Gastroesophageal sphincter (tissue), 4 donors: ENCODE data around the gene LRP1B. TPM values are rescaled to one million over a fixed set of nuclear protein-coding genes. Genes with fewer than 3 reads are reported as not detected.
"Not testable (repeated sequence)": the region's sequence is repeated elsewhere in the genome, so short reads cannot be mapped to it uniquely, and the experiment has no call there.

Experiments
- ATAC-seq: fragments of 150-250 bp; one replicate; pipeline ENCODE4 v1.9.1; 2016; ENCODE audit warnings: mild to moderate bottlenecking, moderate library complexity
- H3K27ac ChIP-seq, 4 donors: fragments of 200-600 bp; sonication (generic) in 3 of 4; 1 replicate in 3 of 4; 2 replicates in 1 of 4; pipeline ENCODE4 v1.5.1; 2016 to 2019
- H3K27me3 ChIP-seq: fragments of 200-600 bp; sonication (generic); one replicate; pipeline ENCODE4 v1.5.1; 2019
- H3K36me3 ChIP-seq, 2 donors: fragments of 200-600 bp; sonication (generic); one replicate each; pipeline ENCODE4 v1.5.1; 2019; ENCODE audit warnings: control low read depth in 1 of 2
- H3K4me1 ChIP-seq, 3 donors: fragments of 200-600 bp; sonication (generic); 1 replicate in 2 of 3; 2 replicates in 1 of 3; pipeline ENCODE4 v1.5.1; 2016 to 2019; ENCODE audit warnings: control low read depth in 2 of 3
- H3K4me3 ChIP-seq, 2 donors: fragments of 200-600 bp; sonication (generic); one replicate each; pipeline ENCODE4 v1.5.1; 2019; ENCODE audit warnings: mild to moderate bottlenecking in 1 of 2, moderate library complexity in 1 of 2
- H3K9me3 ChIP-seq, 3 donors: fragments of 200-600 bp; sonication (generic); one replicate each; pipeline ENCODE4 v1.5.1; 2017 to 2019; ENCODE audit warnings: control low read depth in 2 of 3
- CTCF ChIP-seq, 4 experiments: fragments of 200-600 bp in 2 of 4; fragments of 450-650 bp in 2 of 4; sonication (generic) in 1 of 4; IDR thresholded peaks; one replicate each; pipeline ENCODE4 v1.5.1; 2017 to 2019; ENCODE audit warnings: antibody characterized with exemption in 4 of 4, mild to moderate bottlenecking in 2 of 4, moderate library complexity in 2 of 4
- EP300 ChIP-seq: sonication (generic); formaldehyde crosslinking; IDR thresholded peaks from one replicate; pipeline ENCODE4 v1.6.1; 2017; ENCODE audit warnings: antibody characterized with exemption, mild to moderate bottlenecking
- POLR2A ChIP-seq, 2 donors: fragments of 450-650 bp; IDR thresholded peaks; one replicate each; pipeline ENCODE4 v1.6.1; 2017; ENCODE audit warnings: antibody characterized with exemption in 2 of 2, mild to moderate bottlenecking in 2 of 2, moderate library complexity in 1 of 2
- POLR2AphosphoS5 ChIP-seq: sonication (generic); formaldehyde crosslinking; IDR thresholded peaks from one replicate; pipeline ENCODE4 v1.6.1; 2017; ENCODE audit warnings: antibody characterized with exemption
- WGBS, 2 donors: methylation state at CpG; one replicate each; pipeline ENCODE4 v1.1.5; 2018; ENCODE audit warnings: low coverage in 1 of 2; 5-methylcytosine and 5-hydroxymethylcytosine counted together
- total RNA-seq, 4 donors: library from RNA; depleted of rRNA; stranded (reverse); fragments of >200 nt; gene quantifications; one replicate each; pipeline ENCODE4 v1.1.0, GENCODE V29; 2016

LRP1B gene
- total RNA-seq, 4 donors from 2014 or later = 0.27 to 20.7 (median 3.2) TPM

GRCh38 chr2:140424471-140424870 lies 1706.3 kb downstream of the LRP1B start:
- Histone ChIP-seq H3K27ac (no peak overlapping the region), H3K4me3 (no peak overlapping the region), H3K9me3 (no peaks in the 10 kb centered on the region), H3K36me3 (no peaks in the 10 kb centered on the region), H3K27me3 (no peaks in the 10 kb centered on the region), H3K4me1 (no peaks in the 10 kb centered on the region)
- no peak for ATAC-seq
- no peak for TF ChIP-seq POLR2AphosphoS5
- no peak for TF ChIP-seq CTCF (IDR thresholded peaks at IDR 0.05)
- TF ChIP-seq POLR2A (IDR thresholded peaks at IDR 0.05) = no peak
- TF ChIP-seq EP300 = no peak
- WGBS, 2 donors = 48 to 73% methylated on average over 2 of the region's 2 CpGs

GRCh38 chr2:140422759-140423158 lies 1708.1 kb downstream of the LRP1B start:
- TF ChIP-seq POLR2AphosphoS5 = no peak
- no peak for TF ChIP-seq EP300
- no peak for TF ChIP-seq CTCF (IDR thresholded peaks at IDR 0.05)
- TF ChIP-seq POLR2A (IDR thresholded peaks at IDR 0.05) = no peak
- no peaks in the 10 kb centered on the region for H3K27me3 ChIP-seq
- no peak overlapping the region for H3K27ac ChIP-seq
- no peak overlapping the region for H3K4me3 ChIP-seq
- no peaks in the 10 kb centered on the region for H3K9me3 ChIP-seq
- no peak for ATAC-seq
- no peaks in the 10 kb centered on the region for H3K4me1 ChIP-seq
- 79 to 86% methylated on average over 4 to 7 of the region's 7 CpGs for WGBS, 2 donors
- H3K36me3 ChIP-seq = no peaks in the 10 kb centered on the region

GRCh38 chr2:140417504-140417903 lies 1713.3 kb downstream of the LRP1B start:
- WGBS, 2 donors = 78 to 83% methylated on average over 3 of the region's 3 CpGs
- Histone ChIP-seq H3K9me3 (no peaks in the 10 kb centered on the region), H3K4me3 (no peak overlapping the region), H3K27ac (no peak overlapping the region), H3K27me3 (no peaks in the 10 kb centered on the region), H3K36me3 (no peaks in the 10 kb centered on the region), H3K4me1 (no peaks in the 10 kb centered on the region)
- no peak for TF ChIP-seq CTCF (IDR thresholded peaks at IDR 0.05)
- no peak for TF ChIP-seq POLR2AphosphoS5
- TF ChIP-seq EP300 = no peak
- TF ChIP-seq POLR2A (IDR thresholded peaks at IDR 0.05) = no peak
- ATAC-seq = no peak

- Histone ChIP-seq H3K27me3 (no peaks in the 10 kb centered on the region), H3K4me1 (no peaks in the 10 kb centered on the region), H3K27ac (no peak overlapping the region), H3K36me3 (no peaks in the 10 kb centered on the region), H3K4me3 (no peak overlapping the region), H3K9me3 (no peaks in the 10 kb centered on the region)
- no peak for TF ChIP-seq POLR2AphosphoS5
- no peak for TF ChIP-seq CTCF (IDR thresholded peaks at IDR 0.05)
- no peak for TF ChIP-seq POLR2A (IDR thresholded peaks at IDR 0.05)
- no peak for TF ChIP-seq EP300
- 83% methylated on average over 1 of the region's 1 CpG for WGBS, 2 donors
- ATAC-seq = no peak
These were observed 1714.2 kb downstream of the LRP1B start for GRCh38 chr2:140416577-140416976.

- H3K4me1 ChIP-seq, H3K27ac ChIP-seq, H3K27me3 ChIP-seq, H3K9me3 ChIP-seq, H3K36me3 ChIP-seq, H3K4me3 ChIP-seq, ATAC-seq: not testable (repeated sequence)
- WGBS, 2 donors = 80 to 88% methylated on average over 4 of the region's 4 CpGs
These were observed 1715.8 kb downstream of the LRP1B start for GRCh38 chr2:140415035-140415434.

- Histone ChIP-seq H3K9me3 (no peaks in the 10 kb centered on the region), H3K4me3 (no peak overlapping the region), H3K36me3 (no peaks in the 10 kb centered on the region), H3K27me3 (no peaks in the 10 kb centered on the region), H3K4me1 (no peaks in the 10 kb centered on the region), H3K27ac (no peak overlapping the region)
- no peak for ATAC-seq
- 62 to 81% methylated on average over 2 of the region's 2 CpGs for WGBS, 2 donors
- no peak for TF ChIP-seq CTCF (IDR thresholded peaks at IDR 0.05)
- TF ChIP-seq EP300 = no peak
- no peak for TF ChIP-seq POLR2A (IDR thresholded peaks at IDR 0.05)
- no peak for TF ChIP-seq POLR2AphosphoS5
These were observed 1720.1 kb downstream of the LRP1B start for GRCh38 chr2:140410695-140411094.
